ENCODE data around the gene PCNT.

PCNT gene

DNA sequence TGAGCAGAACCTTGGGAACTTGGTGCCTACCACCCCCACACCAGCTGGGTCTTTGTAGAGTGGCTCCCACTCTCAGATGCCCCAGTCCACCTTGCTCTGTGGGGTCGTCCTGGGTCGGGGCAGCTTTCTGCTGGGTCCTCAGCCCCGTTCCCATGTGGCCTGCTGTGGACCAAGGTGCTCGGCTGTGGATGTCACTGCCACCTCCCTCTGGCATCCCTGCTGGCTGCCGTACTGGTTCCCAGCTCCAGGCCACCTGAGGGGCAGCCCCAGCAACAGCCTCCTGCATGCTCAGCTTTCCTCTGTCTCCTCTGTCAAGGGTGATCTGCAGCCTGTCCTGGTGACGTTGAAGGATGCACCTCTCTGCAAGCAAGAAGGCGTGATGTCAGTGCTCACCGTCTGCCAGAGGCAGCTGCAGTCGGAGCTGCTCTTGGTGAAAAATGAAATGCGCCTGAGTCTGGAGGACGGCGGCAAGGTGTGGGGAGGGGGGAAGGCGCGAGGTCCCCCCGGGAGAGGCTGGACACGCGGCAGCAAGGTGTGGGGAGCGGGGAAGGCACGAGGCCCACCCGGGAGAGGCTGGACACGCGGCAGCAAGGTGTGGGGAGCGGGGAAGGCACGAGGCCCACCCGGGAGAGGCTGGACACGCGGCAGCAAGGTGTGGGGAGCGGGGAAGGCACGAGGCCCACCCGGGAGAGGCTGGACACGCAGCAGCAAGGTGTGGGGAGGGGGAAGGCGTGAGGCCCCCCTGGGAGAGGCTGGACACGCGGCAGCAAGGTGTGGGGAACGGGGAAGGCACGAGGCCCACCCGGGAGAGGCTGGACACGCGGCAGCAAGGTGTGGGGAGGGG, 88.8 kb downstream of the PCNT start:
- DNase-seq = no peak

DNA sequence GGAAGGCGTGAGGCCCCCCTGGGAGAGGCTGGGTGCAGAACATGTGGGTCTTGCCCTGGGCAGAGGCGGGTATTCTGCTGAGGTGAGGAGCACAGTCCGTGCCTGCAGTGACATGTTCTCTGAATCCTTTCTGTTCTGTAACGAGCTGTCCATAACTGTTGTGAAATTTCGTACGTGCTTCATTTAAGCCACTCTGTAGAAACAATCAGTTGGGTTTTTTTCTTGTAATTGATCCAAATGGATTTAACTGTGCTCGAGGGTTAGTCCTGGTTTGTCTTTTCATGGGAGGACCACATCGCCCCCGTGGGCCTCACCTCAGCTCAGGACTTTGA, 89.4 kb downstream of the PCNT start:
- no peak for DNase-seq

DNA sequence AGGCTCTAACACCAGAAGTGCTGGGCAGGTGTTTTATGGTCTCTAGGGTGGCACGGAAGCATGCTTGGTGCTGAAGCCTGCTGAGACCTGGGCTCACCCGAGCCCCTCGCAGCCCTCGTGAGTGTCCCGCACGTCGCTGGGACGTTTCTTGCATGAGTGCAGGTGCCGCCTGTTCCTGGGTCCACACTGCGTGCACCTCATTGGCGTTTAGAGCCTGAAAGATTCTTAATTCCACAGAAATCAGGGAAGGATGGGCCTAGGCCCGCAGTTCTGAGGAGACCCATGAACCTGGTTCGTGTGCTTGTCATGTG, 91.0 kb downstream of the PCNT start:
- no peak for DNase-seq

DNA sequence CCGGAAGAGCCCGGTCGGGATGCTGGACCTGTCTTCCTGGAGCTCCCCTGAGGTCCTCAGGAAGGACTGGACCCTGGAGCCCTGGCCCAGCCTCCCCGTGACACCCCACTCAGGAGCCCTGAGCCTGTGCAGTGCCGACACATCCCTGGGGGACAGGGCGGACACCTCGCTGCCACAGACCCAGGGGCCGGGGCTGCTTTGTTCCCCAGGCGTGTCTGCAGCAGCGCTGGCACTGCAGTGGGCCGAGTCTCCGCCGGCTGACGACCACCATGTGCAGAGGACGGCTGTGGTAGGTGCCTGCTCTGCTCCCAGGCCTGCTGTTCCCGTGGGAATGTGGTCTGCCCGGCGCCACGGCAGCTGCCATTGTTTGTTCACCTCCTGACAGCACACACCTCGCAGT, 92.6 kb downstream of the PCNT start:
- DNase-seq = no peak

DNA sequence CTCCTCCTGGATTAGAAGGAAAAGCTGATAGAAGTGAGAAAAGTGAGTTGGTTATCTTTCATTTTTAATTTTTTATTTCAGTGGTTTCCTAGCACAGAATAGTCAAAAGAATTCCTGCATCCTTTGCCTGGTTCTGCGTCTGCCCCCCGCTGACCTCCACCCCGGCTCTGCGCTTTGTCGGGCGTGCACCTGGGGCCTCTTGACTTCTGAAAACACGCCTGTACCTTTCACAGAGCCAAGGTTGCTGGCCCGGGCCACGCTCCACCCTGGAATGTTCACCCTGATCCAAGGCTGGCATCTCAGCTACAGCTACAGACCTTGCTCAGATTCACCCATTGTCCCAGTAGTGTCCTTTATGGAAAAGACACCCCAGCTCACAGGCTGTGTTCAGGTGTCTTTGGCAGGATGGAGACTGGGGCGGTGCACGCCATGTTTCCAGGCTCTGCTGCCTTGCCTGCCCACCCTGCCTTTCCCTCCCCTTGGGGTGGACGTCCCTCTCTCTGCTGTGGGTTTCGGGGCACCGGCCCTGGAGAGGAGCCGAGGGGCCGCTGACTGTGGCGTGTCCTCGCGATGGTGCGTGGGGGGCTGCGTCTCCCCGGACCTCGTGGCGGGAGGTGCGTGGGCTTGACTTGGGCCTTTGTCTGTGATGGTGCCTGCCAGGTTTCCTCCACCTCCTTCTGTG, 94.5 kb downstream of the PCNT start:
- DNase-seq = no peak

DNA sequence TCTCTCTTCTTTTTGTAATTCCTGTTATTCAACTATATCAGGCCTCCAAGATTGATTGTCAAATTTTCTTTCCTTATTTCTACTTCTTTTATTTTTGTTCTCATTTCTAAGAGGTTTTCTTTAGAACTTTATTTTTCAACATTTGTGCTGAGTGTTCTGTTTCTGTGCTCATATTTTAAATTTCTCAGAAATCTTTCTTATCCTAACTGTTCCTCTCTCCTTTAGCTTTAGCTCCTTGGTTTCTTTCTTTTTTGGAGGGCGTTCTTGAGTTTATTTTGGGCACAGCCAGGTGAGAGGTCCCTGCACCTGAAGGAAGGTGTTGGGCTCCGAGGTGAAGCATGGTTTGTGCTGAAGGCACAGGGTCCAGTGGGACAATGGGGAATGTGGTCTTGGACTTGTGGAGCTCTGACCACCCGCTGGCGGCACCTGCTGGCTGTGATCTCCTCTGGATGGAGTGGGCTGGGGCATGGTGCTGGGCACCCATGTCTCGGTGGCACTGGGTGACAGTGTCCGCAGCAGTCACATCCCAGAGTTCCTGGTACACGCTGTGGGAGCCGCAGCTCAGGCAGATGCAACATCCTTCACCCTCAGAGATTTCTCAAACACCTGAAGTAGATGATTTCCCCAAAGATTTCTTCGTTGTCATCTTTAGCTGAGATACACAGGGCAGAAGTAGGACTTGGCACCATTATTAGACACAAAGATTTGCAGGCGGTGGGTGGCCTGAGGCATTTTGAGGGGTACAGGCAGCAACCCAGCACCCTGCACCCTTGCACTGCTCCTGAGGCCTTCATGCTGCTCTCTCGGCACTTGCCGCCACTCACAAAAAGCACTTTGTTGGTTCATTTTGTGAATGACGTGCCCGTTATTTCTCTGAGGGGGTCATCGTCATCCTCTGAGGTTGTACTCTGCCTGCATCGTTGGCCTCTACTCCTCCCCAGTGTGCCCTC, 96.6 kb downstream of the PCNT start:
- DNase-seq = no peak

DNA sequence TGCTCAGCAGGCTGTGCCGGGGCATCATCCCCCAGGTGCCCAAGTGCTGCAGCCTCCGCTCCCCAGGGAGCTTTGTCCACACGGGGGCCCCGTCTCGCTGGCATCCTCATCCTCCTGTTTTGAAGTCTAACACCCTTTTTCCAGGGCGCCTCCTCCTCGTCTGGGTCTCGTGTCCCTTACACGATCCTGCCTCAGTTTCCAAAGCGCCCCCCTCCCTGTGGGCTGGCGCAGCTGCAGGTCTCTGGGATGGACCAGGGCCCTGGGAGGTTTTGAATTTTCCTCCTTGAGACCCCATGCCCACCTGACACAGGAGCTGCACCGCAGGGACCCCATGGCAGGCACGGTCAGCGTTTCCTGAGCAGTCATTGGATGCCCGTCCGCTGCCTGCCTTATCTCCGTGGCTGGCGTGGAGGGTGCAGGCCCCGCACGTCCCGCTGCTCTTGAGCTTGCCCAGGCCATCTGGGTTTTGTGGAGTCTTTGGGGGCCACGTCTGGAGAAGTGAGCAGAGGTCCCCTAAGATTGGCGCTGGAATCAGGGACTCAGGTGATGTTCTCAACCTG, 97.3 kb downstream of the PCNT start:
- DNase-seq = no peak

DNA sequence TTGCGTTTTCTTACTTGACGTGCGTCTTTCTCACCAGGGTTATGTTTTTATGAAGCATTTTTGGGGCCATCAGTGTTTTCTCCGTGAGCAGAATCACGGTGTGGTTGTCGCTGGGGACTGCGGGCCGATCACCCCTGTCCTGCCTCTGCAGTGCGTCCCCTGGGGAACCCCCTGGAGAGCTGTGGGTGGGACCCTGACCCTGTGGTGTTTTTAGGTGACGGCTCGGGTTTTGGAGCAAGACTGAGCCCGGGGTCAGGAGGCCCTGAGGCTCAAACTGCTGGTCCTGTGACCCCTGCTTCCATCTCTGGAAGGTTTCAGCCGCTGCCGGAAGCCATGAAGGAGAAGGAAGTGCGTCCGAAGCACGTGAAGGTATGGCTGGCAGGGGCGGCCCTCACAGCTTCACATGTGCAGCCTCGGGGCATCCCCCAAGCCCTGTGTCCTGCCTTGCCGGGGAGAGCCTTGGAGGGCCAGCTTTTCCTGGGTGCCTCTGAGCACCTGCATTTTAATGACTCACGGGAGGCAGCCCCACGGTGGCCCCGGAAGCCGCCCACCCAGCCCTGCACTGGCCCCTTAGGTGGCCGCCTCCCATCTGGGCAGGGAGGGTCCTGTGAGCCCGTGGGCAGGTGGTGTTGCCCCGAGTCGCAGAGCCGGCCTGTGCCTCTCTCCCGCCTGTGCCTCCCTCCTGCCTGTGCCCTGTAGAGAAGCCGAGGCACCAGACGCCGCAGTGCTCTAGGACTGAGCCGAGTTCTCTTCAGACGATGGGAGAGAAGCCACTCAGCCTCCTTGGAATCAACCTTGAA, 98.0 kb downstream of the PCNT start:
- DNase-seq = no peak

DNA sequence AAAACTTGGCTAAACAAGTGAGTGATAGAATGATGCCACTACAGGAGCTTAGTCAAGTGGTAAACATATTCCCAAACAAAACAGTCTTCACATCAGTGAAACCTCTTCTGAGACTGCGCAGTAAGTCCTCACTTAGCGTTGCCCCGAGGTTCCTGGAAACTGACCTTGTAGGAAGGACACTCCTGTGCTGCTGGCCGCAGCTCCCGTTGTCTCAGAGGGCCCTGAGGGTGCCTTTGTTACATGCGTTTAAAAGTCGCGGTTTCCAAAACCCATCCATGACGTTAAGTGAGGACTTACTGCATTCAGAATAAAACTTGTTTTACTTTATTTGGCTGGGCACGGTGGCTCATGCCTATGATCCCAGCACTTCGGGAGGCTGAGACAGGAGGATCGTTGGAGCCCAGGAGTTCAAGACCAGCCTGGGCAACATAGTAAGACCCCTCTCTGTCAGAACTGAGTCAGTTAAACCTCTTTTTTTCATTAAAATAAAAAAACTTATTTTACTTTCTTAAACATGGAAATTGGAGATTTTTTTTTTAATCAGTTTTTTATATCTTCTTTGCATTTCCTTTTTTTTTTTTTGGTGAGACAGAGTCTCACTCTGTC, 98.8 kb downstream of the PCNT start:
- no peak for DNase-seq

DNA sequence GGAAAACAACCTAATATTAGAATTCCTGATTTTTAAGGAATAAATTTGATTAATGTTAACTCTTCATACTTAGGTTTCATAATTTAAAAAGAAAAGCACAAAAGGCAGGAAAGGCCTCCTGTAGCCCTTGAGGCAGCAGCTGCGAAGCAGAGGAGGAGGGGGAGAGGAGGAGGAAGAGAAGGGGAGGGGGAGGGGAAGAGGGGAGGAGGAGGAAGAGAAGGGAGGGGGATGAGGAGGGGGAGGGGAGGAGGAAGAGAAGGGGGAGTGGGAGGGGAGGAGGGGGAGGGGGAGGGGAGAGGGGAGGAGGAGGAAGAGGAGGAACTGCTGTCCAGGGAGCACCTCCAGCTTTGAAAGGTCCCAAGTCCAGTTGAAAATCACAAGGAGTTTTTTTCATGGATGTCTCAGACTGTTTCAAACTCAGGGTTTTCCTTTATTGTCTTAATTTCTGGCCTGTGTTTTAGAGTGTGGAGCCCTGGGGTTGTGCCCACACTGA, 99.6 kb downstream of the PCNT start:
- no peak for DNase-seq

DNA sequence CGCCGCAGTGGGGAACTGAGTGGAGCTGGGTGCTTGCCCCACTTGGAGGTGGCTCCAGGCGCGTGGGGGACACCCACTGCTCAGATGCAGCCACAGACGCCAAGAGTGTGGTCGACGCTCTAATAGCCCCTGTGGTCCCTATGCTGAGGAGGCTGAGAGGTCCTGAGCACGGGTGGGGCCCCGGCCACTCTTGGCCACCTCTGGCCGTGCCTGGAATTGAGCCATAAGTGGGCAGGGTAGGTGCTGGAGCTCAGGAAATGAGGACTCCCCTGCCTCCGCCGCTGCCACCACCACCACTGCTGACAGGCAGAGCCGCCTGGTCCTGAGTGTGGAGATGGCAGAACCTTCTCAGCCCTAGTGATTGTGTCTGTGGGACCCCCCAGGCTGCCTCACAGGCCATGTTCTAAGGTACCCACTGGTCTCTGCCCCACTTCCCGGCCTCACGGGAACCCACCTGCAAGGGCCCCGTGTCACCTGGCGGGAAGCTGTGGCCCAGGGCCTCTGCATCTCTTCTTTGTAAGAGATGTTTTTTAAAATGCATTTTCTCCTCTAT, 100.2 kb downstream of the PCNT start:
- no peak for DNase-seq

DNA sequence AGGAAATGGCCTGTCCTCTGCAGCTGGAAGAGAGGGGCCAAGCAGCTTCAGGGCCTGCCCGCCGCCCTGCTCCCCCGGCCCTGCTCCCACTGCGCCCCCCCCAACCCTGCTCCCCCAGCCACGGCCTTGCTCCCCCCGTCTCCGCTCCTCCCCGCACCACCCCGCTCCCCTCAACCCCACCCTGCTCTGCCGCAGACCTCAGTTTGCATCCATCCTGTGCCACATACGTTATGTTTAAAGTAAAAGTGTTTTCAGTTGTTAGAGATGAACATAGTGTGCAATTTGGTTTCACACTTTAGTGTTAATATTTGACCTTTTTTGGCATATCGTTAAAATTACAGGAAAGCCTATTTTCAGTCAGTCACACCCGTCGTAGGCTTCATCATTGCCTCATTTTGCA, 100.7 kb downstream of the PCNT start:
- DNase-seq = no peak

DNA sequence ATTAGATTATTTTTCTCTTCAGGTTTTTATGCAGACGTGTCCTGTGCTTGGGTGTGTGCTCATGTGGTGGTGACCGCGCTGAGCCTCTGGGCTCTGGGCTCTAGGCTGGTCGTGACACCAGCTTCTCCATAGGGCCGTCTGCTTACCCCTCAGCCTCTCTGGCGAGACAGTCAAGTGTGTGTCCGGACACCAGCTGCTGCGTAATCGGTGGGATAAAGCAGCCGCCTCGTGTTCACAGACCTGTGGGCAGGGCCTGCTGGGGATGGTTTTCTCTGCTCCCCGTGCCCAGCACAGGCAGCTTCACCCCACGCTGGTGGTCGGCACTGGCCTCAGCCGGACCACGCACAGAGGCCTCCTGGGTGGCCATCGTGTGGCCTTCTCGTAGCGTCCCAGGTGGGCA, 101.1 kb downstream of the PCNT start:
- DNase-seq = no peak

DNA sequence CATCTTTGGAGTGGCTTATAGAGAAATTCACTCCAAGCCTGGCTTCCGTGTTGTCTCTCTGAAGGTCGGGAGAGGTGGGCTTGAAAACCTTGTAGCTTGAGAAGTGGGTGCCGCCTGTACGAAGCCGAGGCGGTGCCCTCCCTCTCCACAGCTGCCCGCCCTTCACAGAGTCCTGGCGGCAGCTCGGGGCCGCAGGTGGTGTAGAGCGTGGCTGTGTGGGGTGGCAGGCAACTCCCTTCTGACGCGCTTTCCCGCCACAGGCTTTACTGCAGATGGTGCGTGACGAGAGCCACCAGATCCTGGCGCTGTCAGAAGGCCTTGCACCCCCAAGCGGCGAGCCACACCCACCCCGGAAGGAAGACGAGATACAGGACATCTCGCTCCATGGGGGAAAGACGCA, 101.6 kb downstream of the PCNT start:
- no peak for DNase-seq

DNA sequence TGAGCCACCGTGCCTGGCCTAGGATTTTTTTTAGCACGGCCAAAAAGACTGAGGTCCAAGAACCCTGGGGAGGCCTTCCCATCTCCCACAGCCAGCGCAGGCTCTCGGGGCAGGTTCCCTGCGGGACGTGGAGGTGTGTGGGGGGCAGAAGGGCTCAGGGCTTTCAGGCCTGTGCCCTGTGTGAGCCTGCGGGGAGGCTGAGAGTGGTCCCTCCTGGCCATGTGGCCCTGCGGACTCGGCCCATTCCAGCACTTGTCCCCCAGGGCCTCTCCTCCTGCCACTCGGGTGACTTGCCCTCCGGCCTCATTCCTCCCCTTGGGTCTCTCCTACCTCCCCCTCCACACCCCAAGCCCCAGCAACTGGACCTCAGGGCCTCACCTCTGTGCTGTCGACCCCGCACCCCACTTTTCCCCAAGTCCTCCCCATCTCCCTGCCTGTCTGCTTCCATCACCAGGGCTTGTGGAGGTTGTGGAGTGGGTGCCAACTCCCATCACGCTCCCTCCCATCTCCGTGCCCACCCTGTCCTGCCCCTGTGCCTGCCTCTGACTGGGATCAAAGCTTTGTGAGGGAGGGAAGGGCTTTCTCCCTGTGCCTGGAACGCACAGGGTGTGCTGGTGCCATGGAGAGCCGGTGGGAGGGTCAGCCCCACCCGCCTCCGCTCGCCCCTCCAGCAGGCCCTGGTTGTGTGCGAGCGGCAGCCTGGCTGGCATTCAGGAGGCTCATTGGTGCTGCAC, 102.5 kb downstream of the PCNT start:
- DNase-seq = no peak

DNA sequence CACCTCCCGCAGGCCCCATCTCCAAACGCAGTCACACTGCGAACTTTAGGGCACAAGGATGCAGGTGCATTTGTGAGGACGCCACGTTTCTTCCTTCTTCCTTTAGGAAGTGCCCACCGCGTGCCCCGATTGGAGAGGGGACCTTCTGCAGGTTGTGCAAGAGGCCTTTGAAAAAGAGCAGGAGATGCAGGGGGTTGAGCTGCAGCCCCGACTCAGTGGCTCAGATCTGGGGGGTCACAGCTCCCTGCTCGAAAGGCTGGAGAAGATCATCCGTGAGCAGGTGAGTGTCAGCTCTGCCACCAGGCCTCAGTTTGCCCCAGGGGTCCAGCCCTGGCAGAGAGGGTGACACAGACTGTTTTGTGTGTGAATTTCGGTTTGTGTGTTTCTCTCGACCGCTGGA, 103.6 kb downstream of the PCNT start:
- DNase-seq = no peak

DNA sequence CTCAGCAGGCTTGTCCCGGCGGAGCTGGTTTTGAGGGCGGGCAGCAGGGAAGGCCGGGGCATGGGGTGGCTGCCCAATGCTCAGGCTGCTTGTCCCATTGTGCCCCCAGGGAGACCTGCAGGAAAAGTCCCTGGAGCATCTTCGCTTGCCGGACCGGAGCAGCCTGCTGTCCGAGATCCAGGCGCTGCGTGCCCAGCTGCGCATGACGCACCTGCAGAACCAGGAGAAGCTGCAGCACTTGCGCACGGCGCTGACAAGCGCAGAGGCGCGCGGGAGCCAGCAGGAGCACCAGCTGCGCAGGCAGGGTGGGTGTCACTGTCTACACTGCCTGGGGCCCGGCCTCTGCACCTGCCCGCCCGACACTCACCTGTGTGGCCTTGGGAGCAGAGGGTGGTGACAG, 104.3 kb downstream of the PCNT start:
- no peak for DNase-seq

DNA sequence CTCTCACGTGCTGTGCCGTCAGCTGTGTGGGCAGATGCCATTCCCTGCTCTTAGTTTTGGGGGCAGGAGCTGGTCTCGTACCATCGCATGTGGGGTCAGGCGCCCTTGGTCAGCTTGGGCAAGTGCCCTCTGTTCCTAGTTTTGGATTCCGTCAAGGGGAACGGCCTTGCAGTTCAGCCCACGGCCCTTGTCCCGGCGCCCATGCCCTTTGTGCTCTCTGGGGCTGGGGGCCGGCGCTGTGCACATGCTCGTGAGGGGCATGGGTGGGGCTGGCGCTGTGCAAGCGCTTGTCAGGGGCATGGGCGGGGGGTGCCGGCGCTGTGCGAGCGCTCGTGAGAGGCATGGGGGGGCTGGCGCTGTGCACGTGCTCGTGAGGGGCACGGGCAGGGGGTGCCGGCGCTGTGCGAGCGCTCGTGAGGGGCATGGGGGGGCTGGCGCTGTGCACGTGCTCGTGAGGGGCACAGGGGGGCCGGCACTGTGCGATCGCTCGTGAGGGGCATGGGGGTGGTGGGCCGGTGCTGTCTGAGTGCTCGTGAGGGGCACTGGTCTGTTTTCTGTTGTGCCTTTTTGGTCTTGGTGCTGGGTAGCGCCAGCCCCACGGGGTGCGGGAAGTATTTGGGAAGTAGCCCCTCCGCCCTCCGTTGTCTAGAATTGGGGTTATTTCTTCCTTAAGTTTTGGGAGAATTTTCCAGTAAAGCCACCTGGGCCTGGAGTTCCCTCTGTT, 105.2 kb downstream of the PCNT start:
- DNase-seq = no peak

DNA sequence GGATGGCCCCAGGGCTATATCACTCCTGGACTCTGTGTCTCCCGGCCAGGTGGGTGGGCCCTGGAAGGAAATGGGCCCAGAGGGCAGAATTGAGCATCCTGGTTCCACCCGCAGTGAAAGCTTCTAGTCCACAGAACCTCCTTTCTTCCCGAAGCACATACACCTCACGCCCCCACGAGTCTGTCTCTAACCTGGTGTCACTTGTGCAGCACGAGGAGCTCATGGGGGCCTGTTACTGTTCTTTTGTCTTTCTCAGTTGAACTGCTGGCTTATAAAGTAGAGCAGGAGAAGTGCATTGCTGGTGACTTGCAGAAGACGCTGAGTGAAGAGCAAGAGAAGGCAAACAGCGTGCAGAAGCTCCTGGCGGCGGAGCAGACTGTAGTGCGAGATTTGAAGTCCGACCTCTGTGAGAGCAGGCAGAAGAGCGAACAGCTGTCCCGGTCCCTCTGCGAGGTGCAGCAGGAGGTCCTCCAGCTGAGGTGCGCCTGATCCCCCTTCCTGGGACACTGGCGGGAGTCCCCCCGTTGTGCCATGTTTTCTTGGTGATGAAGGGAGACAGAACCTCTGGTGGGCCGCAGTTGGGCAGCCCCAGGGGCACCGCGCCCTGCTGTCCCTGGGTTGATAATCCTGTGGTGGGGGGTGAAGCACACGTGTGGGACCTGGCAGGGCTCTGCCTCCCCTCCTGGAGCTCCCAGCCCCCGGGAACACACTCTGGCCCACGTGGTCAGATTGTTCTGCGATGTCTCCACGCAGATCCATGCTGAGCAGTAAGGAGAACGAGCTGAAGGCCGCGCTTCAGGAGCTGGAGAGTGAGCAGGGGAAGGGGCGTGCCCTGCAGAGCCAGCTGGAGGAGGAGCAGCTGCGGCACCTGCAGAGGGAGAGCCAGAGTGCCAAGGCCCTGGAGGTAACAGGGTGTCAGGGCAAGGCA, 106.1 kb downstream of the PCNT start:
- DNase-seq = no peak

Data from DMS79 treated with DMSO at 0.1 percent for 48 hours (cell line).